WI38 (cell line): Measurements from ENCODE around the gene CNR1.

Experiments used
- H3K4me3 ChIP-seq: 2 replicates; pipeline ENCODE4 v1.5.1; 2011; ENCODE audit warnings: low read depth, mild to moderate bottlenecking, control low read depth, low read length
- TF ChIP-seq, protein P1 (sequence below): IDR thresholded peaks from 2 replicates; pipeline ENCODE4 v1.5.1; 2012; ENCODE audit warnings: low read depth, mild to moderate bottlenecking, control low read depth, low read length

Gene CNR1

DNA sequence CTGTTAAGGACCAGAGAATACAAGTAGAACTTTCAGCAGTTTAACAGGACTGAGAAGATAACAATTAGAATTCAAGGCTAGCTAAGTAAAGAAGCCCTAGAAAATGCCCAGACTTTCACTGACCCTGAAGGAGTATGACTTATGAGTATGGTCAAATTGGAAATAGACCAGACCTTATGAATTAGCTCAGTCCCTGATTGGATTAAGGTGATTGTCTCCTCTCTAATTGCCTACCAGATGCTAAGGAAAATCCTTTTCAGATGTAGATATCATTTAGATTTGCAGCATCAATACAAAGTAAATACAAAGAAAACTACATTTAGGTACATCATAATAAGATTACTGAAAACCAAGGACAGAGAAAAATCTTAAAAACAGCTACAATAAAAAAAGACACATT is 58.9 kb downstream of the CNR1 start:
- H3K4me3 ChIP-seq: no peak overlapping the region
- TF ChIP-seq, protein P1, sequence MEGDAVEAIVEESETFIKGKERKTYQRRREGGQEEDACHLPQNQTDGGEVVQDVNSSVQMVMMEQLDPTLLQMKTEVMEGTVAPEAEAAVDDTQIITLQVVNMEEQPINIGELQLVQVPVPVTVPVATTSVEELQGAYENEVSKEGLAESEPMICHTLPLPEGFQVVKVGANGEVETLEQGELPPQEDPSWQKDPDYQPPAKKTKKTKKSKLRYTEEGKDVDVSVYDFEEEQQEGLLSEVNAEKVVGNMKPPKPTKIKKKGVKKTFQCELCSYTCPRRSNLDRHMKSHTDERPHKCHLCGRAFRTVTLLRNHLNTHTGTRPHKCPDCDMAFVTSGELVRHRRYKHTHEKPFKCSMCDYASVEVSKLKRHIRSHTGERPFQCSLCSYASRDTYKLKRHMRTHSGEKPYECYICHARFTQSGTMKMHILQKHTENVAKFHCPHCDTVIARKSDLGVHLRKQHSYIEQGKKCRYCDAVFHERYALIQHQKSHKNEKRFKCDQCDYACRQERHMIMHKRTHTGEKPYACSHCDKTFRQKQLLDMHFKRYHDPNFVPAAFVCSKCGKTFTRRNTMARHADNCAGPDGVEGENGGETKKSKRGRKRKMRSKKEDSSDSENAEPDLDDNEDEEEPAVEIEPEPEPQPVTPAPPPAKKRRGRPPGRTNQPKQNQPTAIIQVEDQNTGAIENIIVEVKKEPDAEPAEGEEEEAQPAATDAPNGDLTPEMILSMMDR: no peak

DNA sequence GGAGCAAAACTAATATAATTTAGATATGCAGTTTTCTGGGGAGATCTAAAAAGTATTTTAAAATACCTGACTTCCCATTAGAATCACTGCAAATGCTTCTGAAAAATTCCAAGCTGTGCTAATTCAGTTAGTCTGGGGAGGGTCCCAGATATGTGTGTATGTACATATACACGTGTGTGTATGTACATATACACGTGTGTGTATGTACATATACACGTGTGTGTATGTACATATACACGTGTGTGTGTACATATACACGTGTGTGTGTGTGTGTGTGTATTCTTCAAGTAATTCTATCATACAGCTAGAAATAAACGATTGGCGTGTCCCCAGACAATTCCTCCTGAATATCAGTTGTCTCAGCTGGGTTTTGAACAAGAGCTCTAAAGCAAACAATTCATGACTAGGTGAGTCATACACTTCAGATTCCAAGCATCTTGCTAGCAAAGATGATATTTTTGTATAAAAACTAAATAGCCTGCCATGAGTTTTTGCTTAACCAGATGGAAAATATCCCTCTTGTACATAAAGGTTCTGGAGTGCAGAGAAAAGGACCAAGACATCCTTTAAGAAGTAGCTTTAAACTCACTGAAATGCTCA is 60.3 kb downstream of the CNR1 start:
- no peak overlapping the region for H3K4me3 ChIP-seq
- TF ChIP-seq, protein P1: no peak
